Mucosa of stomach (tissue), 1 donor: ENCODE results near the gene EIF2B1.

Experiments used
- H3K27me3 ChIP-seq: one replicate; pipeline ENCODE4 v1.7.0; 2013; ENCODE audit warnings: mild to moderate bottlenecking, low read length; ENCODE audit not compliant: control insufficient read depth, insufficient read depth
- H3K36me3 ChIP-seq: one replicate; pipeline ENCODE4 v1.7.0; 2013; ENCODE audit warnings: low read length; ENCODE audit not compliant: control insufficient read depth, insufficient read depth
- H3K4me1 ChIP-seq: one replicate; pipeline ENCODE4 v1.7.0; 2013; ENCODE audit warnings: mild to moderate bottlenecking, low read length; ENCODE audit not compliant: control insufficient read depth, insufficient read depth
- H3K4me3 ChIP-seq: one replicate; pipeline ENCODE4 v1.7.0; 2013; ENCODE audit warnings: low read length
- H3K9ac ChIP-seq: one replicate; pipeline ENCODE4 v1.7.0; 2013; ENCODE audit warnings: mild to moderate bottlenecking, low read length, moderate library complexity
- H3K9me3 ChIP-seq: one replicate; pipeline ENCODE4 v1.7.0; 2013; ENCODE audit warnings: mild to moderate bottlenecking, low read length, moderate library complexity; ENCODE audit not compliant: control insufficient read depth
- donor health status: Pancreatic carcinoma.

The EIF2B1 gene

GRCh38 chr12:123655420-123655819 lies 21.9 kb upstream of the EIF2B1 start:
- Histone ChIP-seq H3K36me3 (no peaks in the 10 kb centered on the region), H3K9me3 (no peaks in the 10 kb centered on the region), H3K27me3 (no peaks in the 10 kb centered on the region), H3K4me1 (no peaks in the 10 kb centered on the region), H3K9ac (no peak overlapping the region), H3K4me3 (no peak overlapping the region)

DNA sequence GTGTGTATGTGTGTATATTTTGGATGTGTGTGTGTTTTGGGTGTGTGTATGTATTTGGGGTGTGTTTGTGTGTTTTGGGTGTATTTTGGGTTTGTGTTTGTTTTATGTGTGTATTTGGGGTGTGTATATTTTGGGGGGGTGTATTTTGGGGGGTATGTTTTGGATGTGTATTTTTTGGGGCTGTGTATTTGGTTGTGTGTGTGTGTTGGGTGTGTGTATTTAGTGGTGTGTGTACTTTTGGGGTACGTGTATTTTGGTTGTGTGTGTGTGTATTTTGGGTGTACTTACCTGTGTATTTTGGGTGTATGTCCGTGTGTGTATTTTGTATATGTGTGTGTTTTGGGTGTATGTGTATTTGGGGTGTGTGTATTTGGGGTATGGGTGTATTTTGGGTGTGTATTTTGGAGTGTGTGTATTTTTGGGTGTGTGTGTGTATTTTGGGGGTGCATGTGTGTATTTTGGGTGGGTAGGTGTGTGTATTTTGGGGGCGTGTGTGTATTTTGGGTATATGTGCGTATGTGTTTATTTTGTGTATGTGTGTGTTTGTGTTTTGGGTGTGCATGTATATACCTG lies 20.7 kb upstream of the EIF2B1 start:
- Histone ChIP-seq H3K27me3 (no peaks in the 10 kb centered on the region), H3K4me1 (no peaks in the 10 kb centered on the region), H3K9ac (no peak overlapping the region), H3K36me3 (no peaks in the 10 kb centered on the region), H3K4me3 (no peak overlapping the region), H3K9me3 (no peaks in the 10 kb centered on the region)

GRCh38 chr12:123648401-123648800 lies 14.9 kb upstream of the EIF2B1 start:
- Histone ChIP-seq H3K9ac (no peak overlapping the region), H3K4me1 (no peaks in the 10 kb centered on the region), H3K36me3 (no peaks in the 10 kb centered on the region), H3K9me3 (no peaks in the 10 kb centered on the region), H3K4me3 (no peak overlapping the region), H3K27me3 (no peaks in the 10 kb centered on the region)

- Histone ChIP-seq H3K27me3 (no peaks in the 10 kb centered on the region), H3K9ac (no peak overlapping the region), H3K36me3 (no peaks in the 10 kb centered on the region), H3K4me1 (no peaks in the 10 kb centered on the region), H3K4me3 (no peak overlapping the region), H3K9me3 (no peaks in the 10 kb centered on the region)
These were observed 12.4 kb upstream of the EIF2B1 start for GRCh38 chr12:123645878-123646277.

DNA sequence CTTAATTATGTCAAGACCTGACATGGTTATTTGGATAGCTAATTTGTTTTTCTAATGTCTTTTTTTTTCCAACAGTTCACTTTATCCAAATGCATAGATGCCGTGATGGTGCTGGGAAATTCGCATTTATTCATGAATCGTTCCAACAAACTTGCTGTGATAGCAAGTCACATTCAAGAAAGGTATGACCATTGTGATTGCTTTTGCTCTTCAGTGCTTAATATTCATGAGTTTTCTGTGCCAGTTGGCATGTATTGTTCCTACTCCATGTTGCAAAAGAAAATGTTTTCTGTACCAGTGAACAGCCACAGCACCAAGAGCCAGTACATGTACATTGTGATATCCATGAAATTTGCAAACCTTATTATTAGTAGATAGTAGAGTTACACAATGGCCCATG lies 11.9 kb upstream of the EIF2B1 start:
- Histone ChIP-seq H3K4me3 (no peak overlapping the region), H3K36me3 (no peaks in the 10 kb centered on the region), H3K27me3 (no peaks in the 10 kb centered on the region), H3K9me3 (no peaks in the 10 kb centered on the region), H3K4me1 (no peaks in the 10 kb centered on the region), H3K9ac (no peak overlapping the region)

GRCh38 chr12:123643911-123644310 lies 10.4 kb upstream of the EIF2B1 start:
- no peaks in the 10 kb centered on the region for H3K27me3 ChIP-seq
- no peaks in the 10 kb centered on the region for H3K4me1 ChIP-seq
- no peak overlapping the region for H3K4me3 ChIP-seq
- no peak overlapping the region for H3K9ac ChIP-seq
- H3K9me3 ChIP-seq, result no peaks in the 10 kb centered on the region
- H3K36me3 ChIP-seq, result no peaks in the 10 kb centered on the region

DNA sequence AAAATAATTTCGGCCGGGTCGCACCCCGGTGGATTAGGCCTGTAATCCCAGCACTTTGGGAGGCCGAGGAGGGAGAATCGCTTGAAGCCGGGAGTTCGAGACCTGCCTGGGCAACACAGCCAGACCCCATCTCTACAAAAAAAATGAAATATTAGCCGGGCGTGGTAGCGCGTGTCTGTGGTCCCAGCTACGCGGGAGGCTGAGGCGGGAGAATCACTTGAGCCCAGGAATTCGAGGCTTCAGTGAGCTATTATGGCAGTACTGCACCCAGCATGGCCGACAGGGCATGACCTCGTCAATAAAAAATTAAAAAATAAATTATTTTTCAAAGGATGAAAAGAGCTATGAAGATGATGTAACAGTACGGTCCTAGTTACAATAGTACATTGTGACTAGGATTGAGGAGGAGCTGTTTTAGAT lies 666 bp upstream of the EIF2B1 start:
- peak overlapping the region; percentile 82 for H3K9ac ChIP-seq
- no peaks in the 10 kb centered on the region for H3K9me3 ChIP-seq
- no peaks in the 10 kb centered on the region for H3K27me3 ChIP-seq
- H3K4me1 ChIP-seq, result peaks cover 8% of the 10 kb centered on the region
- no peaks in the 10 kb centered on the region for H3K36me3 ChIP-seq
- H3K4me3 ChIP-seq, result peak overlapping the region; percentile 56

GRCh38 chr12:123621619-123622530 lies 11.6 kb downstream of the EIF2B1 start:
- Histone ChIP-seq H3K9ac (no peak overlapping the region), H3K36me3 (peaks cover 14% of the 10 kb centered on the region), H3K4me3 (no peak overlapping the region), H3K27me3 (no peaks in the 10 kb centered on the region), H3K4me1 (no peaks in the 10 kb centered on the region), H3K9me3 (no peaks in the 10 kb centered on the region)

DNA sequence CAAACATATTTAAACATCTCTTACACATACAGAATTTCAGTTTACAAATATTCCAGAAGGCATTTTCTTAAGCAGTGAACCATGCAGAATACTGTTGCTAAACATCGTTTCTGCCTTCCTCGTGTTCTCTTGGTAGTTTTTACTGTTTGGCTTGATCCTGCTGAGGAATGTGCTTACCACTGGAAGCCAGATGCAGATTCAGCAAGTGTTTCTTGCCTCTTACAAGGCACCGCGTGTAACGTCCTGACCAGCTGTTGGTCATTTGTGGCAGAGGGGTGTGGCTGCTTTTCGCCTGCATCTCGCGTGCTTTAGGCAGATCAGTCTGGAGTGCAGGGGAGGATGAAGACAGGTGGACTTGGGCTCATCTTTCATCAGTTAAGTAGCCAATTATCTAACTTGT lies 12.4 kb downstream of the EIF2B1 start:
- Histone ChIP-seq H3K4me1 (no peaks in the 10 kb centered on the region), H3K36me3 (peaks cover 20% of the 10 kb centered on the region), H3K9ac (no peak overlapping the region), H3K9me3 (no peaks in the 10 kb centered on the region), H3K27me3 (no peaks in the 10 kb centered on the region), H3K4me3 (no peak overlapping the region)

DNA sequence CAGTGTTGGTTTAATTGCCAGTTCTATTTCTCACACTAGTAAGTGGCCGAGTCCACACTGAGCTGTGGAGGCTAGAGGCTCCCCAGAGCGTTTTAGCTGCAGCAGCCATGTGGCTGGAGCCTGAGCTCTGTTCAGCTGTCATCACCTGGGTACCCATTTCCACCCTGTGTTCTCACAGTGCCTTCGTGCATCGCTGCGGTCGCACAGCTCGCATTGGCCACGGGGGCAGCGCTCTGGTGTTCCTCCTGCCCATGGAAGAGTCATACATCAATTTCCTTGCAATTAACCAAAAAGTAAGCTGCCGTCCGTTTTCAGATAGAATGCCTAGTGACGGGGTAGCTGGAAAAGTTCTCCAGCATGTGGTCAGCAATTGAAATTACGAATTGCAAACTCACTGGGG lies 15.9 kb downstream of the EIF2B1 start:
- H3K36me3 ChIP-seq, result peaks cover 20% of the 10 kb centered on the region
- H3K9ac ChIP-seq, result no peak overlapping the region
- no peaks in the 10 kb centered on the region for H3K9me3 ChIP-seq
- no peaks in the 10 kb centered on the region for H3K4me1 ChIP-seq
- H3K4me3 ChIP-seq, result no peak overlapping the region
- no peaks in the 10 kb centered on the region for H3K27me3 ChIP-seq

GRCh38 chr12:123617144-123617543 lies 16.3 kb downstream of the EIF2B1 start:
- Histone ChIP-seq H3K27me3 (no peaks in the 10 kb centered on the region), H3K4me1 (no peaks in the 10 kb centered on the region), H3K9me3 (no peaks in the 10 kb centered on the region), H3K4me3 (no peak overlapping the region), H3K9ac (no peak overlapping the region), H3K36me3 (peaks cover 15% of the 10 kb centered on the region)

DNA sequence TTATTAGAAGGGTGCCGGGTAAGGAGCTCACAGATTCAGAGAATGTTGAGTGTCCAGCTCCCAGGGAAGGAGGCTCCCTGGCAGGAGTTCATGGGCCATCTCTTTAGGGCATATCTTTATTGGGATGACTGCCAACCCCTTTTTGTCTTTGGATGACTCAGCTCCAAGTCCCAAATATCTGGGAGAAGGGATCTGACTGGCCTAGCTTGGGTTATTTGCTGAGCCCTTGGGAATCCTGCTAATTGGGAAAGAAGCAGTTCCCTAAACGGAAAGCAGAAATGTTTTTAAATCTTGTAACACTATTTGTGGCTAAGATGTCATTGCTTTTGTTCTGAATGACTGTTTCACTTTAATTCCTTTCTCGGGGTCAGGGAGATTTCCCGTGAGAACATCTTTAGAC lies 19.0 kb downstream of the EIF2B1 start:
- no peak overlapping the region for H3K9ac ChIP-seq

More for the DNA sequence above, 19.0 kb downstream of the EIF2B1 start:
- Histone ChIP-seq H3K9me3 (no peaks in the 10 kb centered on the region), H3K4me3 (no peak overlapping the region), H3K27me3 (no peaks in the 10 kb centered on the region), H3K4me1 (no peaks in the 10 kb centered on the region), H3K36me3 (peaks cover 12% of the 10 kb centered on the region)
